Esophagus muscularis mucosa (tissue), 4 donors: Measurements from ENCODE around the gene FAM193A. TPM values are rescaled to one million over a fixed set of nuclear protein-coding genes. Genes with fewer than 3 reads are reported as not detected.

Source experiments
- DNase-seq: peaks from one replicate; pipeline ENCODE4 v3.0.0-alpha.2; 2017; ENCODE audit errors: extremely low spot score
- H3K27ac ChIP-seq, 4 donors: fragments of 200-600 bp; sonication (generic); replicated peaks in 1 of 4; 1 replicate in 3 of 4; 2 replicates in 1 of 4; pipeline ENCODE4 v1.5.1; 2016 to 2019; ENCODE audit warnings: mild to moderate bottlenecking in 1 of 4
- H3K27me3 ChIP-seq, 4 donors: fragments of 200-600 bp; sonication (generic); one replicate each; pipeline versions ENCODE4 v1.5.1 to v1.6.0; 2016 to 2019
- H3K36me3 ChIP-seq, 4 donors: fragments of 200-600 bp; sonication (generic); one replicate each; pipeline ENCODE4 v1.5.1; 2016 to 2019
- H3K4me1 ChIP-seq, 4 donors: fragments of 200-600 bp; sonication (generic); one replicate each; pipeline ENCODE4 v1.5.1; 2016 to 2019
- H3K4me3 ChIP-seq, 4 donors: fragments of 200-600 bp; sonication (generic); 1 replicate in 2 of 4; 2 replicates in 2 of 4; pipeline ENCODE4 v1.5.1; 2016 to 2019; ENCODE audit warnings: mild to moderate bottlenecking in 4 of 4, moderate library complexity in 1 of 4
- H3K9me3 ChIP-seq, 4 donors: fragments of 200-600 bp; sonication (generic); 1 replicate in 3 of 4; 2 replicates in 1 of 4; pipeline ENCODE4 v1.5.1; 2016 to 2019
- EP300 ChIP-seq: sonication (generic); formaldehyde crosslinking; IDR thresholded peaks from one replicate; pipeline ENCODE4 v1.6.1; 2017; ENCODE audit warnings: antibody characterized with exemption
- POLR2A ChIP-seq: fragments of 450-650 bp; IDR thresholded peaks from one replicate; pipeline ENCODE4 v1.6.1; 2017; ENCODE audit warnings: antibody characterized with exemption, moderate library complexity, mild to moderate bottlenecking, low read depth
- POLR2AphosphoS5 ChIP-seq, 2 donors: sonication (generic); formaldehyde crosslinking; IDR thresholded peaks; one replicate each; pipeline ENCODE4 v1.6.1; 2017; ENCODE audit warnings: antibody characterized with exemption in 2 of 2
- WGBS: methylation state at CpG from one replicate; pipeline ENCODE4 v1.1.5; 2018; 5-methylcytosine and 5-hydroxymethylcytosine counted together
- intact Hi-C: fragments of 100-400 bp; cut with DNase I; formaldehyde crosslinking; loops from one replicate; pipeline ENCODE4 v1.15.1; 2023
- total RNA-seq, 4 donors: library from RNA; depleted of rRNA; stranded (reverse); fragments of >200 nt; gene quantifications; one replicate each; pipeline versions ENCODE4 v1.1.0 to v1.2.1, GENCODE V29; 2016
- TF ChIP-seq, protein P1 (sequence below), 3 experiments: fragments of 200-600 bp in 2 of 3; fragments of 450-650 bp in 1 of 3; sonication (generic) in 2 of 3; IDR thresholded peaks; one replicate each; pipeline ENCODE4 v1.5.1; 2017 to 2019; ENCODE audit warnings: antibody characterized with exemption in 3 of 3, mild to moderate bottlenecking in 2 of 3, moderate library complexity in 1 of 3

Gene FAM193A
- total RNA-seq, 4 donors from 2014 or later: 20.0 to 30.6 (median 24.6) TPM

DNA sequence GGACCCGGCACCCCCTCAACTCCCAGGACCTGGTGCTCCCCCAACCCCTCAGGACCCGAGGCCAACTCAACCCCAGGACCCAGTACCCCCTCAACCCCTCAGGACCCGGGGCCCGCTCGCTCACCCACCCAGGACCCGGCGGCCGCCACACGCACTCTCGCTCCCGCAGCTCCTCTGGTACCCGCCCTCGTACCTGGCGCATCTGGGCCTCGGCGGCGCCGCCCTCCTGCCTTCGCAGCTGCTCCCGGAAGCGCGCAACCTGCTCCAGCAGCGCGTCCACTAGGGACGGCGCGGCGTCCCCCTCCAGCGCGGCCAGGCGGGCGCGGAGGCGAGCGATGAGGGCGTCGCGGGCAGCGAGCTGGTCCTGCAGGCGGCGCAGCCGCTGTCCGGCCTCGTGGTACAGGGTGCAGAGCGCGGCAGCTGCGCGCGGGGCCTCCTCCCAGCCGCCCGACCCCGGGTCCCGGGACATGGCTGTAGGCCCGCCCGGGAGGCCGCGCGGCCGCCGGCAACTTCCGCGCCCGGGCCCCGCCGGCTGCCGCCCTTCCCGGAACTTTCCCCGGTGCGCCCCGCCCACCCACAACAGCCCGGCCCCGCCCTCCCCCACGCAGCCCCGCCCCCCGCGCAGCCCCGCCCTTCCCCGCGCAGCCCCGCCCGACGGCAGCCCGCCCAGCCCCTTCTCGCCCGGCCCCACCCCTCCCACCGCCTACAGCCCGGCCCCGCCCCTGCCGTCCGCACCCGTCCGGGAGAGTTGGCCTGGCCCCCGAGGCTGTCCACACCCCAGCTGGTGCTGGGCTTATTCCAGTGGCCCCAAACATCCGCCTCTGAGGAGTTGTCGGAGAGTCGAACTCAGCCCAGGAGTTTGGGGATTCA lies 219.6 kb downstream of the FAM193A start, which contains the start of gene TNIP2:
TSS of gene TNIP2 (minus strand) at position 516 of the 870 bp plus-strand sequence. CDS start at position 469, 47 bp downstream.
- H3K9me3 ChIP-seq: no peaks in the 10 kb centered on the region
- peaks cover 0 to 13% (median 7%) of the 10 kb centered on the region in 4 donors for H3K36me3 ChIP-seq
- WGBS: 0% methylated on average over 5 of the region's 96 CpGs
- TF ChIP-seq POLR2A: no peak
- peak in 1 of 2 donors; percentile 59 for TF ChIP-seq POLR2AphosphoS5 (IDR thresholded peaks at IDR 0.05)
- TF ChIP-seq EP300: no peak
- TF ChIP-seq, protein P1, sequence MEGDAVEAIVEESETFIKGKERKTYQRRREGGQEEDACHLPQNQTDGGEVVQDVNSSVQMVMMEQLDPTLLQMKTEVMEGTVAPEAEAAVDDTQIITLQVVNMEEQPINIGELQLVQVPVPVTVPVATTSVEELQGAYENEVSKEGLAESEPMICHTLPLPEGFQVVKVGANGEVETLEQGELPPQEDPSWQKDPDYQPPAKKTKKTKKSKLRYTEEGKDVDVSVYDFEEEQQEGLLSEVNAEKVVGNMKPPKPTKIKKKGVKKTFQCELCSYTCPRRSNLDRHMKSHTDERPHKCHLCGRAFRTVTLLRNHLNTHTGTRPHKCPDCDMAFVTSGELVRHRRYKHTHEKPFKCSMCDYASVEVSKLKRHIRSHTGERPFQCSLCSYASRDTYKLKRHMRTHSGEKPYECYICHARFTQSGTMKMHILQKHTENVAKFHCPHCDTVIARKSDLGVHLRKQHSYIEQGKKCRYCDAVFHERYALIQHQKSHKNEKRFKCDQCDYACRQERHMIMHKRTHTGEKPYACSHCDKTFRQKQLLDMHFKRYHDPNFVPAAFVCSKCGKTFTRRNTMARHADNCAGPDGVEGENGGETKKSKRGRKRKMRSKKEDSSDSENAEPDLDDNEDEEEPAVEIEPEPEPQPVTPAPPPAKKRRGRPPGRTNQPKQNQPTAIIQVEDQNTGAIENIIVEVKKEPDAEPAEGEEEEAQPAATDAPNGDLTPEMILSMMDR (IDR thresholded peaks at IDR 0.05): peak; percentile 28 to 43 (median 30)
- H3K4me3 ChIP-seq: peak within 1 kb of the TSS; percentile 88 to 97 (median 92)
- peak within 1 kb of the TSS; percentile 78 to 91 (median 86) for H3K27ac ChIP-seq
- H3K4me1 ChIP-seq: peaks cover 25 to 39% (median 36%) of the 10 kb centered on the region in 4 donors
- DNase-seq: peak; percentile 97
- intact Hi-C loops: no loop called here
- peaks cover 0 to 3% (median 0%) of the 10 kb centered on the region in 4 donors for H3K27me3 ChIP-seq

DNA sequence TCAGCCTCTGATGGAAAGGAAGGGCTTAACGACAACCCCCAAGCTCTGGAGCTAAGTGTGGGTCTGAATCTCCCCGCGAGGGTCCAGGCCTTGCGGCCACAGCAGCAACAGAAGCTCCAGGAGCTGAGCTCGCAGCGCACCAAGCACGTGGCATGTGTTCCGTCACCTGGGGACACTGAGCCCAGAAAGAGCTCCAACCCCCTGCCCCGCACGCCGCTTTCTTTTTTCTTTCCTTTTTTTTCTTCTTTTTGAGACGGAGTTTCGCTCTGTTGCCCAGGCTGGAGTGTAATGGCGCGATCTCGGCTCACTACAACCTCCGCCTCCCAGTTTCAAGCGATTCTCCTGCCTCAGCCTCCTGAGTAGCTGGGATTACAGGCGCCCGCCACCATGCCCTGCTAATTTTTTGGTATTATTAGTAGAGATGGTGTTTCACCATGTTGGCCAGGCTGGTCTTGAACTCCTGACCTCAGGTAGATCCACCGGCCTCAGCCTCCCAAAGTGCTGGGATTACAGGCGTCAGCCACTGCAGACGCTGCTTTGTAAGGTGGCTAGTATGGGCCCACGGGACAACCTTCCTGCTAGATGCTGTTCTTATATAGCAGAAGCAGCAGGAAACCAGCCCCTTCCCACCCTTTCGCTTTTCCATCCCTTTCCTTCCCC lies 220.4 kb downstream of the FAM193A start:
- TF ChIP-seq, protein P1 (IDR thresholded peaks at IDR 0.05): no peak
- no peak for TF ChIP-seq POLR2A
- TF ChIP-seq POLR2AphosphoS5 (IDR thresholded peaks at IDR 0.05): no peak
- no peak for TF ChIP-seq EP300
- Histone ChIP-seq H3K9me3 (no peaks in the 10 kb centered on the region), H3K4me3 (peak overlapping the region; percentile 88 to 97 (median 92)), H3K27me3 (peaks cover 0 to 3% (median 0%) of the 10 kb centered on the region in 4 donors), H3K4me1 (peaks cover 19 to 31% (median 29%) of the 10 kb centered on the region in 4 donors), H3K27ac (peak overlapping the region; percentile 78 to 91 (median 86)), H3K36me3 (peaks cover 0 to 13% (median 7%) of the 10 kb centered on the region in 4 donors)
- 80% methylated on average over 23 of the region's 25 CpGs for WGBS
- DNase-seq: no peak
- intact Hi-C loops: no loop called here

DNA sequence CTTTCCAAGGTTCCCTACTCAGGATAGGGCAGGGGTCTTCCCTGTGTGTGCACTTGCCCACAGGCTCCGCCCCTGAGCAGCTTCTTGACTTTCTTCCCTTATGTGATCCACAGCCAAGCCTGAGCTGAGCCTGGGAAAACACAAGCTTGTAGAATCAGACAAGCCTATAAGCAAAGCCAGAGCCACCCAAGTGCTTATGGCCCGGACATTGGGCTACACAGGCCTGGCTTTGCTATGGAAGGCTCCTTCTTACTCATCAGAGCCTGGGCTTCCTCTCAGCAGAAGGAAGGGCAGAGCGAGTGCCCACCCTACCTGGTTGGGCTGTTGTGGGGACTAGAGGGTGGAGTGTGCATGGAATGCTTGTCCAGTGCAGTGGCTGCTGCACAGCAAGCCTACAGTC lies 221.0 kb downstream of the FAM193A start:
- WGBS: 85% methylated on average over 3 of the region's 3 CpGs
- no peaks in the 10 kb centered on the region for H3K9me3 ChIP-seq
- H3K27ac ChIP-seq: no peak overlapping the region
- peaks cover 0 to 11% (median 4%) of the 10 kb centered on the region in 4 donors for H3K36me3 ChIP-seq
- TF ChIP-seq EP300: no peak
- H3K27me3 ChIP-seq: peaks cover 0 to 3% (median 0%) of the 10 kb centered on the region in 4 donors
- H3K4me3 ChIP-seq: no peak overlapping the region
- DNase-seq: no peak
- intact Hi-C loops: no loop called here
- H3K4me1 ChIP-seq: peaks cover 19 to 31% (median 27%) of the 10 kb centered on the region in 4 donors

DNA sequence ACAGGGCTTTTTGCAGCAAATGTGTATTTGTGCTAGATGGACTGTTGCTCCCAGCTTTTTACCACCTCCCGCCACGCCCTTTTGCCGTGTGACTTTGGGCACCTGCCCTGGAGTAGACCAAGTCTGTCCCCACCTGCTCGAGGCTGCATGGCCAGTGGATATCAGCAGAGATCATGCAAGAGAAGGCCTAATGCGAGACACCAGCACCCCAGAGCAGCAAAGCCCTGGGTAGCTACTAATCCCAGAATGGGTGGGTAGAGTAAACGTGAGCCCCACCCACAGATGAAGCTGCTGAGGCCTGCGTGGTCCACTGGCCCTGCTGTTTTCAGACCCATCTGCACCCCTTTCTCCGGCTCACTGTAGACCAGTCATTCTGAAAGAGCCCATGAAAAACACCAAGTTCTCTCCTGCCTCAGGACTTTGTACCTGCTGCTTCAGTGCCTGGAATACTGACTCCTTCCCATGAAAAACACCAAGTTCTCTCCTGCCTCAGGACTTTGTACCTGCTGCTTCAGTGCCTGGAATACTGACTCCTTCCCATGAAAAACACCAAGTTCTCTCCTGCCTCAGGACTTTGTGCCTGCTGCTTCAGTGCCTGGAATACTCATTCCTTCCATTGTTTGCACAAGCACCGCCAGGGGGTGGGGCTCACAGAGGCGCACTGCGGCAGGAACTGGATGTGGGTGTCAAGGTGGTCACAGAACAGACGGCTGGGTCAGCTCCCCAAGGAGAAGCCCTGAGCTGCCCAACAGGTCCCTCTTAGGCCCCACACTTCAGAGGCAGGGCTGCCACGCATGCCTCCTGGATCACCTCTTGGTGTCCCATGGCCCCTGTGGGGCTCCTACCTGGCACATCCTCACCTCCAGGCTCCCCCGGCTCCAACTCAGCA lies 224.8 kb downstream of the FAM193A start:
- Histone ChIP-seq H3K4me3 (no peak overlapping the region), H3K27me3 (no peaks in the 10 kb centered on the region), H3K9me3 (no peaks in the 10 kb centered on the region), H3K27ac (no peak overlapping the region), H3K36me3 (no peaks in the 10 kb centered on the region), H3K4me1 (peaks cover 7 to 25% (median 20%) of the 10 kb centered on the region in 4 donors)
- DNase-seq: no peak
- intact Hi-C loops: loop anchor here (10.0 kb wide), 3 partner anchors 174 to 274 kb away; partner anchors contain the start of genes GRK4 and NOP14
- WGBS: 88% methylated on average over 12 of the region's 14 CpGs
- TF ChIP-seq, protein P1 (IDR thresholded peaks at IDR 0.05): peak in 1 of 3 experiments; percentile 4
- no peak for TF ChIP-seq POLR2AphosphoS5 (IDR thresholded peaks at IDR 0.05)
